ENCODE data around the gene CEACAM1.

GRCh38 chr19:42569193-42569592 lies 40.9 kb upstream of the CEACAM1 start:
- TF ChIP-seq FOXP1 (IDR thresholded peaks at IDR 0.05) (no peak), FOXP1 (CRISPR knock-in tag; IDR thresholded peaks at IDR 0.05) (no peak), EP300 (IDR thresholded peaks at IDR 0.05; ENCODE audit: low read depth in 2 of 2, low read length in 2 of 2) (no peak), EP300 (CRISPR knock-in tag; IDR thresholded peaks at IDR 0.05; ENCODE audit: borderline replicate concordance) (no peak), ASH2L (IDR thresholded peaks at IDR 0.05; ENCODE audit: insufficient read length, low read depth, low read length) (no peak)

All from HepG2 (cell line).